Activated CD8-positive, alpha-beta memory T cell treated with anti-CD3 and anti-CD28 coated beads, Interleukin-2, amount 50 U/mL, for 1 hour (primary cell): ENCODE results near the gene ALS2CL.
"Not testable (repeated sequence)": the region's sequence is repeated elsewhere in the genome, so short reads cannot be mapped to it uniquely, and the experiment has no call there.

ENCODE experiments used
- DNase-seq: peaks from one replicate; pipeline ENCODE4 v3.0.0-alpha.2; 2020; ENCODE audit errors: extremely low read depth

ALS2CL gene

GRCh38 chr3:46693038-46693891 is at the start of gene ALS2CL:
Gene ALS2CL (minus strand): TSS chr3:46693679. CDS start chr3:46689440, 4,239 bp downstream.
- peak; percentile 31 for DNase-seq

- DNase-seq: no peak
Measured at GRCh38 chr3:46742992-46743585, 49.6 kb upstream of the ALS2CL start.

- not testable (repeated sequence) for DNase-seq
Measured at GRCh38 chr3:46739565-46739964, 46.1 kb upstream of the ALS2CL start.

- DNase-seq: no peak
Measured at GRCh38 chr3:46737329-46737731, 43.9 kb upstream of the ALS2CL start.

- no peak for DNase-seq
Measured at GRCh38 chr3:46736006-46736872, 42.8 kb upstream of the ALS2CL start.

GRCh38 chr3:46734773-46735172 is 41.3 kb upstream of the ALS2CL start:
- no peak for DNase-seq

- DNase-seq: no peak
Measured at GRCh38 chr3:46733026-46733800, 39.7 kb upstream of the ALS2CL start.

- DNase-seq: no peak
Measured at GRCh38 chr3:46731795-46732194, 38.3 kb upstream of the ALS2CL start.

- no peak for DNase-seq
Measured at GRCh38 chr3:46730819-46731218, 37.3 kb upstream of the ALS2CL start.

GRCh38 chr3:46729038-46729437 is 35.6 kb upstream of the ALS2CL start:
- DNase-seq: no peak

- no peak for DNase-seq
Measured at GRCh38 chr3:46725621-46726314, 32.3 kb upstream of the ALS2CL start.

GRCh38 chr3:46724424-46724823 is 30.9 kb upstream of the ALS2CL start:
- DNase-seq: no peak

- DNase-seq: no peak
Measured at GRCh38 chr3:46722443-46722842, 29.0 kb upstream of the ALS2CL start.

- DNase-seq: no peak
Measured at GRCh38 chr3:46721009-46721408, 27.5 kb upstream of the ALS2CL start.

GRCh38 chr3:46719735-46720271 is 26.3 kb upstream of the ALS2CL start:
- DNase-seq: no peak

GRCh38 chr3:46719044-46719565 is 25.6 kb upstream of the ALS2CL start:
- DNase-seq: no peak

- DNase-seq: no peak
Measured at GRCh38 chr3:46717447-46718231, 24.2 kb upstream of the ALS2CL start, which contains the start of gene PRSS50. Gene PRSS50 (minus strand): TSS chr3:46717869. CDS start chr3:46717824, 45 bp downstream.

GRCh38 chr3:46716461-46717441 is 23.3 kb upstream of the ALS2CL start:
- DNase-seq: no peak
